Islet precursor cell (in vitro differentiated cells): Measurements from ENCODE around the gene ZNF835.
"Not testable (repeated sequence)": the region's sequence is repeated elsewhere in the genome, so short reads cannot be mapped to it uniquely, and the experiment has no call there.

ENCODE experiments used
- DNase-seq: peaks from one replicate; pipeline ENCODE4 v3.0.0-alpha.2; 2018

The ZNF835 gene

DNA sequence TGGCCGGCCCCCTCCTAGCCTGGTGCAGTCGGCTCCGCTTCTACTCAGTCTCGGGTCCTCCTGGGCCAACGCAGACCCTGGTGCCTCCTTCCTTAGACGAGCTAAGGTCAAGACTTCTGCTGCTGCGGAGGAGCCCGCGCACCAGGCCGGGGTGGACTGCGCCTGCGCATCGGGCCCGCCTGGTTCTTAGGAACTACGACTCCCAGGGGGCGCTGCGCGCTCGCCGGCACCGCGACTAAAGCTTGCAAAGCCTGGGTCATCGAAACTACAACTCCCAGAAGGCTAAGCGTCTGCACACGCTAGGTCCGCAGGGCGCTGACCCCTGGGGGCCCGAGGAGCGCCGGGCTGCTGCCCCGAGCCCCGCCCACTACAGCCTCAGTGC lies at the start of gene ZNF835:
Gene ZNF835 (minus strand): TSS at position 145 of the 382 bp plus-strand sequence. CDS start 6,559 bp downstream, outside the sequence.
- DNase-seq = no peak

GRCh38 chr19:56720281-56720680 lies 48.7 kb upstream of the ZNF835 start:
- no peak for DNase-seq

DNA sequence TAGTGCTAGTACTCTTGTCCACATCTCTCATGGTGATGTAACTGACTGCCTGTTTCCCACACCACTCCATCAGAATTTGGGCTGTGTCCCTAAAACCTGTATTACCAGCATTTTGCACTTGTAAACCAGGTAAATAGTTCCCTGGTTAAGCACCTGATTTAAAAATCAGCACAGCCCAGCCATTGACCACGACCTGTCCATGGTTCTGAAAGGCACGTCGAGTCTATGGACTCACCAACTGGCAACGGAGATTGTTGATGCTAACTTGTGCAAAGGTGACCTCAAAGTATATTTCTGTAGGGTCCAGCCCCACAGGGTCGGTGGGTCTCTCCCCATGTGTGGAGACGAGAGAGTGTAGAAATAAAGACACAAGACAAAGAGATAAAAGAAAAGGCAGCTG lies 46.7 kb upstream of the ZNF835 start:
- no peak for DNase-seq

- no peak for DNase-seq
Observed at GRCh38 chr19:56712611-56713276, 41.2 kb upstream of the ZNF835 start.

DNA sequence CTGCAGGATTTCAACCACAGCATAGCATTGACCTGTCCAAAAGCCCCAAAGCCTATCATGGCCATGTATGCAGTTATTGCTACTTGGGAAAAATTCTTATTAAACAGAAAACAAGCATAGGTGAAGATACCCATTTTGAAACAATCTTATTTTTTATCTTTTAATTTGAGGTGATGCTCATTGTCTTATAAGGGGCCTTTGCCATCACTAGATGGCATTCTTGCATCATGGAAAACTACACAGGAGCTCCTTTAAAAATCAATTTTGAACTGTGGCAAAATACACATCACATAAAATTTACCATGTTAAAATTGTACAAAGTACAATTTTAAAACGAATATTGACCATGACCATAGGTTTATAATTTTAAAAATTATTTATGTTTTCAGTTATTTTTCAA lies 38.9 kb upstream of the ZNF835 start:
- no peak for DNase-seq

DNA sequence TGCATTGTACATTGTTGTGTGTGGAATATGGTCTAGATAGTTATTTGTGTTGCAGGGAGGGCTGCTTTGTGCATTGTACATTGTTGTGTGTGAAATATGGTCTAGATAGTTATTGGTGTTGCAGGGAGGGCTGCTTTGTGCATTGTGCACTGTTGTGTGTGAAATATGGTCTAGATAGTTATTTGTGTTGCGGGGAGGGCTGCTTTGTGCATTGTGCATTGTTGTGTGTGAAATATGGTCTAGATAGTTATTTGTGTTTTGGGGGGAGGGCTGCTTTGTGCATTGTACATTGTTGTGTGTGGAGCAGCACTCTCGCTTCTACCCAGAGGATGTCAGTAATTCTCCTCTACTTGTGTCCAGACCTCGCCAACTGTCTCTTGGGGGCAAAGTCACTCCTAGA lies 36.3 kb upstream of the ZNF835 start:
- DNase-seq = no peak

DNA sequence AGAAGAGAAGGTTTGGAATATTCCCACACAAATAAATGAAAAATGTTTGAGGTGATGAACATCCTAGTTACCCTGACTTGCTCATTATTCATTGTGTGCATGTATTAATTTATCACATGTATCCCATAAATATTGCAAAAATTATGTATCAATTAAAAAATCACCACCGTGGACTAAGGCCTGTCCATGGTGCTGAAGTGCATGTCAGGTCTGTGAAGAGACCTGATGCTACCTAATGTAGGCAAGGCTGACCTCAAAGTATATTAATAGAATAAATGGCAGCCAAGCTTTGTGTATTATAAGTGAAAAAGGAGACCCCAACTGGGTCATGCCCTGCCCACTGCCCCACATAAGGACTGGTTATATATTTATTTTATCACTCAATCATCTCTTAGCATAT lies 34.4 kb upstream of the ZNF835 start:
- DNase-seq = no peak

DNA sequence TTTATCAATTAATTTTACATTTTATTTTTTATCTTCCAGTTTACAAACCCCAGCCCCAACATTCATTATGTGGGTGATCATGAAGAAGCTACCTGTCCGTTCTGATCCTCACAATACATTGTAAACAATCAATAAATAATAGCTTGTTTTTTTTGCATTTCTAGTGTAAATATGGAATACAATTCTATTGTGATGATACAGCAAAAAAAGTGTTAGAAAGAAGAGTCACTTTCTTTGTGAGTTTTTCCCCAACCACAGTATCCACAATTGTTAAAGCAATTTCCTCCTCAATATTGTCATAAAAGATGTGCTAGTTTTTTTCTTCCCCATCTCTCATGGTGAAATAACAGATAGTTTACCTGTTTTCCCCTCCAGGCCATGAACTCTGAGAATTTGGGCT lies 30.3 kb upstream of the ZNF835 start:
- no peak for DNase-seq

DNA sequence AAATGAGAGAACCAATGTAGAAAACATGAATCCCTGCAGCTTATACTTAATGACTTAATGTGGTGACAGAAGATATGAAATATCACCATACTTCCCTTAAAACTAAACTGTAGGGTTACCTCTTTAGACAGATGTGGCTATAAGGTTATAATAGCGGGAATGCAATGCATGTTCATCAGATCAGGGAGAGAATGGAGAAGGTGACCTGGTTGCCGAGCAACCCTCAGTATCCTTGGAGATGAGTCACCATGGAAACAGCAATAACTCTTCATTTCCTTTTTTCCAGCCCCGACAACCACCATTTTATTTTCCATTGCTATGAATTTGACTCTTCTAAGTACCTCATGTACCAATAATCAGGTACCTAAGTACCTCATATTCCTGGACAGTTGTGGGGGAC lies 28.0 kb upstream of the ZNF835 start:
- no peak for DNase-seq

DNA sequence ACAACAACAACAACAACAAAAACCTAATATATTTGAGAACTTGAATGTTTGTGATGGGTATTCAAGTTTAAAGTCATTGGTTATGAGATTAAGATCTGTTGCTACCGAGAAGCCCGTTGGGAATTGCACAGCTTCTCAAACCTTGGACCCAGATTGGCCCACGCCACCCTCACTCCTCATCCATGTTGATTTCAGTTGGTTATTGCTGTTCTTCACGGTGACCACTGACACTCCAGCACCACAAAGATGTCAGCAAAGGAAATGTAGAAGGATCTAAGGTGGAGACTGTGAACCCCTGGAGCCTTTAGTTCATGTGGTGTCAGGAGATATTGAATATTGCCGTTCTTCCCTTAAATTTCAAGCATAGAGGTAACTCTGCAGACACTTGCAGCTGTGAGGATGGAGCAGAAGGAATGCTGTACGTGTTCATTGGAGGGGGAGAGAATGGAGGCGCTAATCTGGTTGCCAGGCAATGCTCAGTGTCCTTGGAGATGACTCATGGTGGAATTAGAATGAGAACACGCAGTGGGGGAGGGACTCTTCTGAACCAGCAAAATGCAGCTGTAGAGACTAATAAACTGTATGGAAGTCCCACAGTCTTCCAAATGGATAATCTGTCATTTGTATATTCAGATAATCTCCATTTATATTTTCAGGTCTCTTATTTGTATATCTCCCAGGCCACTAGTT lies 20.8 kb upstream of the ZNF835 start:
- no peak for DNase-seq

GRCh38 chr19:56690670-56691069 lies 19.1 kb upstream of the ZNF835 start:
- DNase-seq = no peak

- DNase-seq = no peak
Observed at GRCh38 chr19:56689198-56689597, 17.6 kb upstream of the ZNF835 start.

DNA sequence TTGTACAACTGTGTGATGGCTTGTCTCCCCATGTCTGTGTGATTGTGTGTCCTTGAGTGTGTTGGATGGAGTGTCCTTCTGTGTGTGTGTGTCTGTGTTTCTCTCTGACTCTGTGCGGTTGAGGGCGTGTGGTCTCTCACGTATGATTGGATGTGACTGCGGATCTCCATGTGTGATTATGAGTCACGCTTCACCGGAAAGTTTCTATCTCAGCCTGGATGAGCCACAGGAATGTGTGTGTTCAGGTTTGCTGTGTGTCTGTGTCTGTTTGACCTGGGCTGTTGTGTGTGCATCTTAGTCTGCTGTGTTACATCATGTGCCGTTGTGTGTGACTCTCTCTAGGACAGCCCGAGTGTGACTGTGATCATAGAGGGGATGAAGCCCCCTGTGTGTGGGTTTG lies 15.5 kb upstream of the ZNF835 start:
- DNase-seq = no peak

DNA sequence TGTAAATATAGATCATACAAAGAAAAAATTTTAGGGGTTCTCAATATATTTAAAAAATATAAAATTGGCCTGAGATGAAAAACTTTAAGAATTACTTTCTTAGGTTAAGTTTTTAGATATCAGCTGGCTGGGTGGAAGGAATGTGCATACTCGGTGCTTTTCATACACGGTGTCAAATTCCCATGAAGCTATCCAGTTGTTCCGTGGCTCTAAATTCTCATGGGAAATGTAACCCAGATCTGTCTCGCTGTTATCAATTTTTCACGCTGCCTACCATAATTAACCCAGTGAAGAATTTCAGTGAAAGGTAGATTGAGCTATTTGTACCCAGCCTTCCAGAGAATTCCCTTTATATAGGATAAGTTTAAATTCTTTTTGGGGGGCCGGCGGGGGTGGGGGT lies 11.6 kb upstream of the ZNF835 start:
- DNase-seq = no peak

- DNase-seq = no peak
Observed at GRCh38 chr19:56681702-56682101, 10.1 kb upstream of the ZNF835 start.

GRCh38 chr19:56678205-56678604 lies 6.6 kb upstream of the ZNF835 start:
- no peak for DNase-seq

DNA sequence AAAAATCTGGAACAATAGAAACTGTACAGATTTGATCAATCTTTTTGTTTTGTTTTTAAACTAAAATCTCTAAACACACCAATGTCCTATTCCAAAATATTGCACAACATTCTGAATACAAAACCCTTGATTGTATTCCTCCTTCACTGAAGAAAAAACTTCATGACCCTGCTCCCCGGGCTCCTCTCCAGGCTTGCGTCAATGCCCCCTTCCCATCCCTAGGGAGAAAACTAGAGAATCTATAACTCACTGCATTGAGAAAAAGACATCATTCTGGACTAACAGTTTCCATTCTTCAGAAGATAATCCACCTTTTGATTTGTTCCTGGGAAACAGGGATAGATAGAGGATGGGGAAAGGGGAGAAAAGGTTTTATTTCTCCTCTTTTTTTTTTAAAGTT lies 1.1 kb upstream of the ZNF835 start:
- not testable (repeated sequence) for DNase-seq

DNA sequence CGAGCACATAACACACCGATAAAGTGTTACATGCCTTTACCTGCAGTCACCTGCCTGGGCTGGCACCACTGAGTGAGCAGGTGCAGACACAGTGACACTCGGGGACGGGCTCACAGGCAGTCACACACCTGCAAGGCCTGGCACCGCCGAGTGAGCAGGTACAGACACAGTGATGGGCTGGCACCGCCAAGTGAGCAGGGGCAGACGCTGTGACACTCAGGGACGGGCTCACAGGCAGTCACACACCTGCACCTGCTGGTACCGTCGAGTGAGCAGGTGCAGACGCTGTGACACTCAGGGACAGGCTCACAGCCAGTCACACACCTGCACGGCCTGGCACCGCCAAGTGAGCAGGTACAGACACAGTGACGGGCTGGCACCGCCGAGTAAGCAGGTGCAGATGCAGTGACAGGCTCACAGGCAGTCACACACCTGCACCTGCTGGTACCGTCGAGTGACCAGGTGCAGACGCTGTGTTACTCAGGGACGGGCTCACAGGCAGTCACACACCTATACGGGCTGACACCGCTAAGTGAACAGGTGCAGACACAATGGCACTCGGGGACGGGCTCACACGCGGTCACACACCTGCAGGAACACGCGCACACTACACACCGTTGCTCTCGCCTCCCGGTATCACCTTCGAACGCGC lies 470 bp downstream of the ZNF835 start:
- no peak for DNase-seq

DNA sequence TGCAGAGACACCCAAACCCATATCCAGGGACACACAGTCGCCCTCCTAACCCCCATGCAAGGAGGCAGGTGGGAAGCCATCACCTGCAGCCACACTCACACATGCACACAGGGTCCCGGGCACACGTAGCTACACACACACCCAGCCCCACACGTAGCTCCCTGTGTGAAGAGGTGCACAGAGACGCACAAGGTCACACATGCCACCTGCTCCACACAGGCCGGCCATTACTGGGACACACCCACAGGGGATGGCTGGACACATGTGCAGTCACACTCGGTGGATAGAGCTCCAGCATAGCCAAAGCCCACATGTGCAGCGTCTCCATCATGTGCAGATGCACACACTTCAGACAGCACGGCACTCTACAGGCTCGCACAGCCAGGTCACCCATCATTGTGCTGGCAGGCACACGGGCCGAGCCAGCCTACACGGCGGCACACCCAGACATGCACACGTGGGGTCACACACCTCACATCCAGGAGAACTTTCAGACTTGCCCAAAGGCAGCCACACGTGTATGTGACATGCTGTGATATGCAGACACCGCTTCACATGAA lies 1.1 kb downstream of the ZNF835 start:
- no peak for DNase-seq

DNA sequence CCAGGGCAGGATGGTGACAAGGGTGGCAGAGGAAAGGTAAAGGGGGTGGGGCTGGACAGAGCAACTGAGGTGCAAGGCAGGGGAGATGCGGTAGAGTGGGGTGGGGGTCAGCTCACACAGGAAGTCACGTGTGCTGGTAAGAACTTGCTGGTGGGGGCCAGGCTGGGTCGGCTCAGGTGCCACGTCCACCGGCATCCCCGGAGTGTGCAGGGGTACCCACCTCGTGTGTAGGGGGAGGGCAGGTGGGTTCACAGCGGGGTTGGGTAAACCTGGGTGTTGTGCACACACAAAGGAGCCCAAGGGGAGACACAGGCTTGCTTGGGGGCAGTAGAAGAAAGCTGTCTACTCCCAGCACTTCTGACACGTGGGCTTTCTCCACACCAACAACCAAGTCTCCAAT lies 2.9 kb downstream of the ZNF835 start:
- DNase-seq = no peak

GRCh38 chr19:56667311-56667870 lies 4.2 kb downstream of the ZNF835 start:
- no peak for DNase-seq

DNA sequence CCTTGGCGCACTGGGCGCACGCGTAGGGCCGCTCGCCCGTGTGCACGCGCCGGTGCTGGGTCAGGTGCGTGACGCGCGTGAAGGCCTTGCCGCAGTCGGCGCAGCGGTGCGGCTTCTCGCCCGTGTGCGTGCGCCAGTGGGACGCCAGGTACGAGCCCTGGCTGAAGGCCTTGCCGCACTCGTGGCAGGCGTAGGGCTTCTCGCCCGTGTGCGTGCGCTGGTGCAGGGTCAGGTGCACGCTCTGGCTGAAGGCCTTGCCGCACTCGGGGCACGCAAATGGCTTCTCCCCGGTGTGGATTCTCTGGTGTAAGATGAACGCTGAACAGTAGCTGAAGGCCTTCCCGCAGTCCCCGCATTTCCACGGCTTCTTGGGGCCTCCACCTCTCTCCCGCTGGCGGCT lies 7.0 kb downstream of the ZNF835 start:
- DNase-seq = no peak

GRCh38 chr19:56663931-56664500 lies 7.5 kb downstream of the ZNF835 start:
- DNase-seq = no peak
